Caco-2 (cell line): ENCODE data around the gene SCN4A. TPM values are rescaled to one million over a fixed set of nuclear protein-coding genes. Genes with fewer than 3 reads are reported as not detected.
A peak's percentile ranks its signal among the peaks of the same experiment; 100 is the strongest.
"Not testable (repeated sequence)": the region's sequence is repeated elsewhere in the genome, so short reads cannot be mapped to it uniquely, and the experiment has no call there.

Experiments
- Bru-seq: library from RNA; stranded (reverse); fragments of 400-500 nt; gene quantifications from one replicate; lab custom pipeline; 2021; lab: Mats Ljungman, UMichigan
- BruChase-seq, 2 experiments: library from RNA; stranded (reverse); fragments of 400-500 nt; gene quantifications; one replicate each; lab custom pipeline; 2021; lab: Mats Ljungman, UMichigan
- BruUV-seq: library from RNA; stranded (reverse); fragments of 400-500 nt; replicated peaks from 2 replicates; lab custom pipeline; 2021; lab: Mats Ljungman, UMichigan
- CTCF ChIA-PET: fragments of 300-600 bp; sonication (Branson Sonifier 250); formaldehyde crosslinking; loops from one replicate; lab custom pipeline; 2022; ENCODE audit warnings: antibody characterized with exemption; lab: Charles Lee
- POLR2A ChIA-PET: fragments of 300-600 bp; sonication (Branson Sonifier 250); formaldehyde crosslinking; loops from one replicate; lab custom pipeline; 2022; ENCODE audit warnings: antibody characterized with exemption; lab: Charles Lee
- DNase-seq, 2 experiments: peaks; one replicate each; pipeline versions ENCODE4 v3.0.0 to v3.0.0-alpha.2; 2020 to 2022
- H3K27me3 ChIP-seq: replicated peaks from 2 replicates; pipeline ENCODE4 v1.6.0; 2011; ENCODE audit warnings: low read length; ENCODE audit not compliant: control insufficient read depth, insufficient read depth
- H3K36me3 ChIP-seq: 2 replicates; pipeline ENCODE4 v1.5.1; 2011; ENCODE audit warnings: low read length; ENCODE audit not compliant: control insufficient read depth, insufficient read depth
- H3K4me1 ChIP-seq: fragments of 250-450 bp; sonication (Bioruptor Pico); 2 replicates; pipeline ENCODE4 v1.5.1; 2020; ENCODE audit warnings: mild to moderate bottlenecking
- H3K4me3 ChIP-seq: 2 replicates; pipeline ENCODE4 v1.5.1; 2011; ENCODE audit warnings: low read depth, mild to moderate bottlenecking, control low read depth, low read length
- H3K9me3 ChIP-seq: fragments of 250-450 bp; sonication (Bioruptor Pico); 2 replicates; pipeline ENCODE4 v1.5.1; 2020; ENCODE audit warnings: mild to moderate bottlenecking, moderate library complexity
- H3K27ac Mint-ChIP-seq: one replicate; pipeline ENCODE4 v1.8.0; 2022; ENCODE audit warnings: mixed read lengths; ENCODE audit not compliant: unreplicated experiment
- H3K27me3 Mint-ChIP-seq: one replicate; pipeline ENCODE4 v1.8.0; 2022; ENCODE audit warnings: mixed read lengths; ENCODE audit not compliant: insufficient read depth, unreplicated experiment
- H3K36me3 Mint-ChIP-seq: one replicate; pipeline ENCODE4 v1.8.0; 2022; ENCODE audit warnings: mild to moderate bottlenecking, mixed read lengths; ENCODE audit not compliant: insufficient read depth, unreplicated experiment
- H3K4me1 Mint-ChIP-seq: one replicate; pipeline ENCODE4 v1.8.0; 2022; ENCODE audit warnings: low read depth, mixed read lengths; ENCODE audit not compliant: unreplicated experiment
- H3K4me3 Mint-ChIP-seq: one replicate; pipeline ENCODE4 v1.8.0; 2022; ENCODE audit warnings: mild to moderate bottlenecking, moderate library complexity, mixed read lengths; ENCODE audit not compliant: unreplicated experiment
- H3K9me3 Mint-ChIP-seq: one replicate; pipeline ENCODE4 v1.8.0; 2022; ENCODE audit warnings: mixed read lengths; ENCODE audit not compliant: unreplicated experiment
- intact Hi-C: fragments of 100-400 bp; cut with micrococcal nuclease; formaldehyde crosslinking; loops from one replicate; pipeline ENCODE4 v1.10.0; 2022; ENCODE audit not compliant: unreplicated experiment
- long read RNA-seq: library from polyadenylated mRNA; stranded (forward); transcript quantifications from one replicate; pipeline ENCODE4 v2.0.0, GENCODE V29; 2022
- total RNA-seq: library from RNA; stranded (reverse); gene quantifications from 2 replicates; pipeline ENCODE4 v1.2.3, GENCODE V29; 2022
- TF ChIP-seq, protein P1 (sequence below), 2 experiments: fragments of 200-600 bp in 1 of 2; IDR thresholded peaks; 1 replicate in 1 of 2; 2 replicates in 1 of 2; pipeline versions ENCODE4 v1.5.1 to v1.8.0; 2011 to 2022; ENCODE audit warnings: antibody characterized with exemption in 1 of 2, control low read depth in 1 of 2, inconsistent platforms in 1 of 2, low read depth in 1 of 2, low read length in 1 of 2, mild to moderate bottlenecking in 1 of 2, moderate library complexity in 1 of 2; ENCODE audit not compliant: insufficient read depth in 1 of 2, severe bottlenecking in 1 of 2, unreplicated experiment in 1 of 2

Gene SCN4A
- total RNA-seq (not detected in 2 replicates), Bru-seq, nascent RNA (not detected), BruChase-seq, experiment 1, labeled RNA remaining after a 2-hour chase (percentile 3 among the genes with signal in this experiment), BruChase-seq, experiment 2, labeled RNA remaining after a 6-hour chase (percentile 3 among the genes with signal in this experiment)
- long read RNA-seq = 0 reads

- Histone ChIP-seq H3K9me3 (0 out of 2 replicates have a peak, but pooled peaks cover 2% of the 10 kb centered on the region), H3K36me3 (no peaks in the 10 kb centered on the region), H3K27me3 (no peaks in the 10 kb centered on the region), H3K4me3 (no peak within 1 kb of the TSS), H3K4me1 (no peaks in the 10 kb centered on the region)
- H3K9me3 Mint-ChIP-seq = no peaks in the 10 kb centered on the region
- CTCF ChIA-PET = no interaction called here
- no peaks in the 10 kb centered on the region for H3K36me3 Mint-ChIP-seq
- H3K27me3 Mint-ChIP-seq = peaks cover 25% of the 10 kb centered on the region
- H3K4me1 Mint-ChIP-seq = no peaks in the 10 kb centered on the region
- TF ChIP-seq, protein P1, sequence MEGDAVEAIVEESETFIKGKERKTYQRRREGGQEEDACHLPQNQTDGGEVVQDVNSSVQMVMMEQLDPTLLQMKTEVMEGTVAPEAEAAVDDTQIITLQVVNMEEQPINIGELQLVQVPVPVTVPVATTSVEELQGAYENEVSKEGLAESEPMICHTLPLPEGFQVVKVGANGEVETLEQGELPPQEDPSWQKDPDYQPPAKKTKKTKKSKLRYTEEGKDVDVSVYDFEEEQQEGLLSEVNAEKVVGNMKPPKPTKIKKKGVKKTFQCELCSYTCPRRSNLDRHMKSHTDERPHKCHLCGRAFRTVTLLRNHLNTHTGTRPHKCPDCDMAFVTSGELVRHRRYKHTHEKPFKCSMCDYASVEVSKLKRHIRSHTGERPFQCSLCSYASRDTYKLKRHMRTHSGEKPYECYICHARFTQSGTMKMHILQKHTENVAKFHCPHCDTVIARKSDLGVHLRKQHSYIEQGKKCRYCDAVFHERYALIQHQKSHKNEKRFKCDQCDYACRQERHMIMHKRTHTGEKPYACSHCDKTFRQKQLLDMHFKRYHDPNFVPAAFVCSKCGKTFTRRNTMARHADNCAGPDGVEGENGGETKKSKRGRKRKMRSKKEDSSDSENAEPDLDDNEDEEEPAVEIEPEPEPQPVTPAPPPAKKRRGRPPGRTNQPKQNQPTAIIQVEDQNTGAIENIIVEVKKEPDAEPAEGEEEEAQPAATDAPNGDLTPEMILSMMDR (IDR thresholded peaks at IDR 0.05; ENCODE audit: insufficient read depth in 1 of 2, low read depth in 1 of 2, low read length in 1 of 2, severe bottlenecking in 1 of 2, unreplicated experiment in 1 of 2) = no peak
- DNase-seq = no peak
- H3K4me3 Mint-ChIP-seq = no peak within 1 kb of the TSS
- H3K27ac Mint-ChIP-seq = no peak within 1 kb of the TSS
- BruUV-seq = no TSS peak
- intact Hi-C loops = no loop called here
- POLR2A ChIA-PET = no interaction called here
These were observed at the start of gene SCN4A for GRCh38 chr17:63972796-63973195. Gene SCN4A (minus strand): TSS chr17:63972918. CDS start chr17:63972841, 77 bp downstream.

- ChIA-PET POLR2A (no interaction called here), CTCF (interaction anchor here (0.7 to 2.0 kb wide), 3 partner anchors 9 to 113 kb away, joined by 3 to 13 read pairs (median 7); no protein-coding TSS in a partner anchor)
- peaks cover 10% of the 10 kb centered on the region for H3K4me1 Mint-ChIP-seq
- no peak within 1 kb of the TSS for H3K27ac Mint-ChIP-seq
- no TSS peak for BruUV-seq
- TF ChIP-seq, protein P1 (IDR thresholded peaks at IDR 0.05; ENCODE audit: insufficient read depth in 1 of 2, low read depth in 1 of 2, low read length in 1 of 2, severe bottlenecking in 1 of 2, unreplicated experiment in 1 of 2) = no peak
- H3K9me3 Mint-ChIP-seq = no peaks in the 10 kb centered on the region
- peaks cover 10% of the 10 kb centered on the region for H3K36me3 Mint-ChIP-seq
- no peak for DNase-seq
- intact Hi-C loops = no loop called here
- Histone ChIP-seq H3K4me3 (peak within 1 kb of the TSS; percentile 4; the same call in 1 of the 2 replicates), H3K27me3 (no peaks in the 10 kb centered on the region), H3K4me1 (no peaks in the 10 kb centered on the region), H3K36me3 (no peaks in the 10 kb centered on the region), H3K9me3 (no peaks in the 10 kb centered on the region)
- peak within 1 kb of the TSS; percentile 23 for H3K4me3 Mint-ChIP-seq
- H3K27me3 Mint-ChIP-seq = peaks cover 2% of the 10 kb centered on the region
These were observed 47.5 kb upstream of the SCN4A start, which contains the start of gene ICAM2 for GRCh38 chr17:64020056-64020766. Gene ICAM2 (minus strand): TSS chr17:64020633. CDS start chr17:64006691, 13,942 bp downstream.

- H3K36me3 ChIP-seq, H3K4me3 ChIP-seq, H3K9me3 Mint-ChIP-seq, intact Hi-C loops, H3K27me3 ChIP-seq, H3K4me3 Mint-ChIP-seq, H3K4me1 ChIP-seq, DNase-seq, POLR2A ChIA-PET, BruUV-seq, H3K36me3 Mint-ChIP-seq, H3K4me1 Mint-ChIP-seq, H3K9me3 ChIP-seq, H3K27me3 Mint-ChIP-seq, H3K27ac Mint-ChIP-seq: not testable (repeated sequence)
- CTCF ChIA-PET = interaction anchor here (0.7 to 2.0 kb wide), 5 partner anchors 9 to 299 kb away, joined by 3 to 13 read pairs (median 7); no protein-coding TSS in a partner anchor
These were observed 46.8 kb upstream of the SCN4A start for GRCh38 chr17:64019551-64019961.
